22Rv1 (cell line): ENCODE data around the gene DAAM1.

Experiments used
- CTCF ChIP-seq: fragments of 450-650 bp; IDR thresholded peaks from 2 replicates; pipeline ENCODE4 v1.5.1; 2017; ENCODE audit warnings: mild to moderate bottlenecking
- ZFX ChIP-seq: fragments of 450-650 bp; IDR thresholded peaks from 2 replicates; pipeline ENCODE4 v1.6.1; 2017; ENCODE audit warnings: antibody characterized with exemption, borderline replicate concordance

DNA sequence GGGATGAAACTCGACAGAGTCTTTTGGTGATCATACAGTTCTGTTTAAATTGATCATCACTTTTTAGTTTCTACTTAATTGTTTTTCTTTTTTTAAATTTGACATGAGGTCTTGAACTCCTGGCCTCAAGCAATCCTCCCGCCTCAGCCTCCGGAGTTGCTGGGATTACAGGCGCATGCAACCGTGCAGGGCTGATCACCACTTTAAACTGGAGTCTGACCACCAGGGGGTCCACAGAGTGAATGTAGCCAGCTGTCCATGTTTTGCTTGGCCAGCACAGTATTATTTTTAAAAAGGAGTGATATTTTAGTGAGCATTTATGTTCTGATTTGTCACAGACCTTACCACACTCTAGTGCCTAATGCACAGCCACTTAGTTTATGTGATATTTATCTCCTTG lies 10.7 kb downstream of the DAAM1 start:
- TF ChIP-seq CTCF (no peak), ZFX (no peak)
